H1 (cell line): Measurements from ENCODE around the gene TEX2. TPM values are rescaled to one million over a fixed set of nuclear protein-coding genes. Genes with fewer than 3 reads are reported as not detected.

Experiments
- CTCF ChIA-PET: fragments of 300-600 bp; sonication (Branson Sonifier 250); formaldehyde crosslinking; loops from one replicate; lab custom pipeline; 2021; ENCODE audit not compliant: partially characterized antibody; lab: Charles Lee
- POLR2A ChIA-PET: fragments of 300-600 bp; sonication (Branson Sonifier 250); formaldehyde crosslinking; loops from one replicate; lab custom pipeline; 2021; ENCODE audit warnings: inconsistent platforms; ENCODE audit not compliant: partially characterized antibody; lab: Charles Lee
- DNase-seq, 2 experiments: peaks; one replicate each; pipeline versions ENCODE4 v3.0.0 to v3.0.0-alpha.2; 2010 to 2022; ENCODE audit warnings: low spot score in 2 of 2, low read depth in 1 of 2, mixed read lengths in 1 of 2
- FAIRE-seq: peaks from 2 replicates; lab custom pipeline; 2011; peaks lifted over from hg19 to GRCh38; lab: Jason Lieb, UNC
- H2AFZ ChIP-seq: 2 replicates; pipeline ENCODE4 v1.8.1; 2012; ENCODE audit warnings: low read length, inconsistent platforms
- H2AK5ac ChIP-seq: 2 replicates; pipeline ENCODE4 v1.6.1; 2013; ENCODE audit warnings: low read depth, low read length
- H2BK120ac ChIP-seq: replicated peaks from 2 replicates; pipeline ENCODE3; 2013; ENCODE audit warnings: low read depth, low read length, inconsistent platforms
- H2BK12ac ChIP-seq: 2 replicates; pipeline ENCODE4 v1.6.1; 2013; ENCODE audit warnings: low read depth, low read length
- H2BK15ac ChIP-seq: 2 replicates; pipeline ENCODE4 v1.6.1; 2013; ENCODE audit warnings: low read length
- H2BK20ac ChIP-seq: 2 replicates; pipeline ENCODE4 v1.6.1; 2013; ENCODE audit warnings: low read length
- H2BK5ac ChIP-seq: 2 replicates; pipeline ENCODE4 v1.6.1; 2013; ENCODE audit warnings: low read depth, low read length
- H3K14ac ChIP-seq: 2 replicates; pipeline ENCODE4 v1.6.1; 2013; ENCODE audit warnings: inconsistent platforms; ENCODE audit not compliant: insufficient read length
- H3K18ac ChIP-seq: 2 replicates; pipeline ENCODE4 v1.6.1; 2013; ENCODE audit warnings: low read length; ENCODE audit errors: extremely low read depth
- H3K23ac ChIP-seq: 2 replicates; pipeline ENCODE4 v1.6.1; 2013; ENCODE audit warnings: inconsistent platforms; ENCODE audit not compliant: insufficient read length
- H3K23me2 ChIP-seq: 2 replicates; pipeline ENCODE4 v1.6.1; 2013; ENCODE audit warnings: low read depth, low read length
- H3K27ac ChIP-seq: 2 replicates; pipeline ENCODE4 v1.6.1; 2011; ENCODE audit warnings: low read depth, low read length, inconsistent platforms
- H3K27me3 ChIP-seq, 4 experiments: replicated peaks in 1 of 4; 1 replicate in 1 of 4; 2 replicates in 3 of 4; pipeline versions ENCODE4 v1.6.1 to v1.8.1; 2011 to 2013; ENCODE audit warnings: low read length in 3 of 4, mild to moderate bottlenecking in 3 of 4, inconsistent platforms in 2 of 4, mixed read lengths in 2 of 4, moderate library complexity in 1 of 4; ENCODE audit not compliant: control insufficient read depth in 3 of 4, insufficient read depth in 3 of 4; ENCODE audit errors: extremely low read depth in 1 of 4
- H3K36me3 ChIP-seq, 4 experiments: 2 replicates each; pipeline versions ENCODE4 v1.6.1 to v1.8.1; 2011 to 2013; ENCODE audit warnings: mild to moderate bottlenecking in 4 of 4, low read length in 3 of 4, moderate library complexity in 2 of 4, control low read depth in 1 of 4, inconsistent platforms in 1 of 4; ENCODE audit not compliant: insufficient read depth in 4 of 4, control insufficient read depth in 2 of 4
- H3K4ac ChIP-seq: replicated peaks from 2 replicates; pipeline ENCODE3; 2013; ENCODE audit warnings: low read length, low read depth, mixed read lengths, inconsistent platforms; ENCODE audit not compliant: insufficient read length
- H3K4me1 ChIP-seq, 4 experiments: replicated peaks in 1 of 4; 1 replicate in 1 of 4; 2 replicates in 3 of 4; pipeline versions ENCODE4 v1.6.1 to v1.8.1; 2011 to 2013; ENCODE audit warnings: low read length in 3 of 4, inconsistent platforms in 2 of 4, mixed read lengths in 1 of 4; ENCODE audit not compliant: insufficient read depth in 4 of 4, control insufficient read depth in 3 of 4
- H3K4me2 ChIP-seq, 2 experiments: 2 replicates each; pipeline versions ENCODE4 v1.6.1 to v1.8.1; 2011 to 2013; ENCODE audit warnings: low read depth in 2 of 2, low read length in 2 of 2, control low read depth in 1 of 2, inconsistent platforms in 1 of 2, mild to moderate bottlenecking in 1 of 2; ENCODE audit not compliant: insufficient read depth in 1 of 2
- H3K4me3 ChIP-seq, 4 experiments: fragments of 200-600, 300-600 bp in 1 of 4; sonication (generic), shearing (Covaris generic), sonication (Bioruptor Twin) in 1 of 4; 2 replicates each; pipeline versions ENCODE4 v1.5.1 to v1.8.1; 2011 to 2016; ENCODE audit warnings: low read length in 4 of 4, low read depth in 3 of 4, control low read depth in 2 of 4, inconsistent platforms in 2 of 4, mild to moderate bottlenecking in 2 of 4, mixed read lengths in 1 of 4, moderate library complexity in 1 of 4; ENCODE audit not compliant: insufficient read depth in 2 of 4; ENCODE audit errors: extremely low read depth in 1 of 4
- H3K56ac ChIP-seq: replicated peaks from 2 replicates; pipeline ENCODE3; 2013; ENCODE audit warnings: low read depth, mild to moderate bottlenecking, mixed read lengths, low read length, inconsistent platforms; ENCODE audit not compliant: insufficient read length
- H3K79me1 ChIP-seq: 2 replicates; pipeline ENCODE4 v1.6.1; 2013; ENCODE audit warnings: low read depth, low read length, control low read depth
- H3K79me2 ChIP-seq, 2 experiments: 2 replicates each; pipeline versions ENCODE4 v1.6.1 to v1.8.1; 2012 to 2013; ENCODE audit warnings: low read length in 2 of 2, mild to moderate bottlenecking in 2 of 2, inconsistent platforms in 1 of 2; ENCODE audit not compliant: insufficient read depth in 2 of 2, control insufficient read depth in 1 of 2
- H3K9ac ChIP-seq, 4 experiments: replicated peaks in 1 of 4; 1 replicate in 1 of 4; 2 replicates in 3 of 4; pipeline versions ENCODE4 v1.6.1 to v1.8.1; 2011 to 2013; ENCODE audit warnings: low read depth in 3 of 4, low read length in 3 of 4, control low read depth in 2 of 4, mild to moderate bottlenecking in 2 of 4, moderate library complexity in 2 of 4, inconsistent platforms in 1 of 4; ENCODE audit errors: extremely low read depth in 1 of 4
- H3K9me3 ChIP-seq, 2 experiments: 2 replicates each; pipeline versions ENCODE4 v1.6.1 to v1.8.1; 2012 to 2013; ENCODE audit warnings: mild to moderate bottlenecking in 2 of 2, moderate library complexity in 2 of 2, control low read depth in 1 of 2, inconsistent platforms in 1 of 2, low read depth in 1 of 2, low read length in 1 of 2, mixed read lengths in 1 of 2; ENCODE audit not compliant: insufficient read depth in 2 of 2
- H4K20me1 ChIP-seq, 2 experiments: replicated peaks in 1 of 2; 2 replicates each; pipeline versions ENCODE3 to v1.8.1; 2011 to 2013; ENCODE audit warnings: inconsistent platforms in 2 of 2, low read length in 2 of 2, mild to moderate bottlenecking in 1 of 2; ENCODE audit not compliant: insufficient read depth in 2 of 2, control insufficient read depth in 1 of 2
- H4K5ac ChIP-seq: 2 replicates; pipeline ENCODE4 v1.6.1; 2013; ENCODE audit warnings: low read length, low read depth, mixed read lengths, inconsistent platforms; ENCODE audit not compliant: insufficient read length
- H4K8ac ChIP-seq: 2 replicates; pipeline ENCODE4 v1.8.0; 2013; ENCODE audit warnings: mild to moderate bottlenecking, moderate library complexity, low read length, inconsistent platforms; ENCODE audit not compliant: insufficient read depth; ENCODE audit errors: extremely low read depth
- H4K91ac ChIP-seq: replicated peaks from 2 replicates; pipeline ENCODE3; 2013; ENCODE audit warnings: low read length, mixed read lengths, inconsistent platforms; ENCODE audit not compliant: insufficient read length
- BRCA1 ChIP-seq: IDR thresholded peaks from 2 replicates; pipeline ENCODE4 v1.6.1; 2012; ENCODE audit warnings: low read depth, low read length, improper control_type of control experiment
- CBX8 ChIP-seq: fragments of 300-800, 300-1000 bp; sonication (generic); IDR thresholded peaks from 2 replicates; pipeline ENCODE4 v1.7.1; 2016; ENCODE audit warnings: low read depth, low read length, borderline replicate concordance
- CEBPB ChIP-seq: IDR thresholded peaks from 2 replicates; pipeline ENCODE4 v1.6.1; 2012; ENCODE audit warnings: low read depth, low read length
- FOSL1 ChIP-seq: IDR thresholded peaks from 2 replicates; pipeline ENCODE4 v1.6.1; 2011; ENCODE audit warnings: mild to moderate bottlenecking, low read depth, low read length, moderate library complexity; ENCODE audit not compliant: insufficient read depth
- KDM1A ChIP-seq: fragments of 200-600, 300-600 bp; sonication (generic); IDR thresholded peaks from 2 replicates; pipeline ENCODE4 v1.7.1; 2016; ENCODE audit warnings: mild to moderate bottlenecking, low read length, borderline replicate concordance
- SP4 ChIP-seq: IDR thresholded peaks from 2 replicates; pipeline ENCODE4 v1.6.1; 2012; ENCODE audit warnings: low read length, inconsistent platforms
- SRF ChIP-seq: IDR thresholded peaks from 2 replicates; pipeline ENCODE4 v1.6.1; 2011; ENCODE audit warnings: mild to moderate bottlenecking, low read depth, low read length, moderate library complexity
- YY1 ChIP-seq: IDR thresholded peaks from 2 replicates; pipeline ENCODE4 v1.6.1; 2011; ENCODE audit warnings: low read depth, mild to moderate bottlenecking, low read length
- ZNF274 ChIP-seq: IDR thresholded peaks from 2 replicates; pipeline ENCODE4 v1.7.0; 2012; ENCODE audit warnings: low read length, borderline replicate concordance; ENCODE audit errors: extremely low read depth
- WGBS, 2 experiments: shearing (Covaris generic) in 1 of 2; methylation state at CpG; one replicate each; pipeline versions ENCODE4 v1.1.6 to v1.1.7; 2013 to 2015; ENCODE audit warnings: low lambda C conversion rate in 2 of 2, mixed read lengths in 2 of 2, inconsistent platforms in 1 of 2, low coverage in 1 of 2, missing lambda C conversion rate in 1 of 2; ENCODE audit not compliant: insufficient replicate concordance in 2 of 2, insufficient coverage in 1 of 2, insufficient read length in 1 of 2; ENCODE audit errors: extremely low coverage in 1 of 2, missing lambda C conversion rate in 1 of 2; 5-methylcytosine and 5-hydroxymethylcytosine counted together
- polyA plus RNA-seq, 7 experiments: library from polyadenylated mRNA; depleted of rRNA in 3 of 7; stranded (reverse) in 5 of 7; unstranded in 2 of 7; fragments of >200 nt in 5 of 7; fragments of 200-250 nt in 2 of 7; gene quantifications; 1 replicate in 5 of 7; 2 replicates in 1 of 7; 4 replicates in 1 of 7; pipeline versions ENCODE4 v1.2.1 to v1.2.3, GENCODE V29; 2011 to 2013; ENCODE audit warnings: missing spikeins in 2 of 7, mixed read lengths in 2 of 7
- total RNA-seq: library from RNA; stranded (reverse); fragmentation: NEBNext Ultra II Directional; extraction: Animal tissue kit (Norgen Biotek cat#: 25700); gene quantifications from 2 replicates; pipeline ENCODE4 v1.2.1, GENCODE V29; 2021

TEX2 gene
- total and polyA plus RNA-seq, 2 of the 8 experiments (the other 6 are each of a cell fraction or from before 2014, with no cell fraction given), result 6.1 to 15.6 TPM

DNA sequence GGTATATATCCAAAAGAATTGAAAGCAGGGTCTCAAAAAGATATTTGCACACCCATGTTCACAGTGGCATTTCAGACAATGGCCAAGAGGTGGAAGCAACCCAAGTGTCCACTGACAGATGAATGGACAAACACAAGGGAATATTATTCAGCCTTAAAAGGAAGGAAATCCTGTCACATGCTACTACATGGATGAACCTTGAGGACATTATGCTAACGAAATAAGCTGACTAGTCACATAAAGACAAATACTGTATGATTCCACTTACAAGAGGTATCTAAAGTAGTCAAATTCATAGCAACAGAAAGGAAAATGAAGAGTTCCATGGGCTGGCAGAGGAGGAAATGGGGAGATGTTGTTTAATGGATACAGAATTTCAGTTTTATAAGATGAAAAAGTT lies 41.4 kb downstream of the TEX2 start:
- Histone ChIP-seq H4K91ac (no peak overlapping the region), H3K79me1 (no peaks in the 10 kb centered on the region), H2BK15ac (no peak overlapping the region), H3K14ac (no peak overlapping the region), H3K36me3 (no peaks in the 10 kb centered on the region), H3K79me2 (peaks cover 3 to 7% of the 10 kb centered on the region in 2 experiments; a peak in 1 of 4 replicates)
- no peak for TF ChIP-seq SRF
- TF ChIP-seq YY1, result no peak
- TF ChIP-seq KDM1A, result no peak
- no peak for TF ChIP-seq CEBPB
- no peak for TF ChIP-seq CBX8
- TF ChIP-seq FOSL1, result no peak
- no peak for TF ChIP-seq SP4
- no peak for TF ChIP-seq BRCA1
- TF ChIP-seq ZNF274, result no peak
- TF ChIP-seq, all 59 proteins: peak for 0
- WGBS, 2 experiments, result 87% methylated on average over 1 of the region's 1 CpG; no CpG with 5 or more reads in 1 of the 2 experiments
- Histone ChIP-seq H3K4me2 (no peak overlapping the region), H3K18ac (no peak overlapping the region), H3K56ac (no peak overlapping the region), H3K27me3 (no peaks in the 10 kb centered on the region), H2BK120ac (no peak overlapping the region), H2AFZ (no peak overlapping the region), H3K23me2 (no peaks in the 10 kb centered on the region), H3K9me3 (no peaks in the 10 kb centered on the region), H3K9ac (no peak overlapping the region), H3K23ac (no peak overlapping the region), H2BK20ac (no peak overlapping the region), H4K20me1 (peaks cover 0 to 2% of the 10 kb centered on the region in 2 experiments), H2BK5ac (no peak overlapping the region), H4K8ac (no peak overlapping the region), H3K27ac (no peak overlapping the region), H4K5ac (no peak overlapping the region), H3K4ac (no peak overlapping the region), H2BK12ac (no peak overlapping the region), H3K4me1 (peaks cover under 1 to 6% (median 4%) of the 10 kb centered on the region in 4 experiments), H3K4me3 (no peak overlapping the region), H2AK5ac (no peak overlapping the region)
- POLR2A ChIA-PET, result no interaction called here
- no peak for DNase-seq
- no peak for FAIRE-seq
- CTCF ChIA-PET, result no interaction called here
